Testis (tissue), 2 donors: Measurements from ENCODE around the gene NFE2L2.

Source experiments
- POLR2A ChIP-seq: fragments of 450-650 bp; IDR thresholded peaks from one replicate; pipeline ENCODE4 v1.6.1; 2017; ENCODE audit warnings: antibody characterized with exemption, mild to moderate bottlenecking, moderate library complexity
- TF ChIP-seq, protein P1 (sequence below), 3 experiments: fragments of 450-650 bp in 2 of 3; fragments of 200-600 bp in 1 of 3; sonication (generic) in 1 of 3; IDR thresholded peaks; one replicate each; pipeline ENCODE4 v1.5.1; 2016 to 2019; ENCODE audit warnings: antibody characterized with exemption in 3 of 3, mild to moderate bottlenecking in 2 of 3, moderate library complexity in 1 of 3

DNA sequence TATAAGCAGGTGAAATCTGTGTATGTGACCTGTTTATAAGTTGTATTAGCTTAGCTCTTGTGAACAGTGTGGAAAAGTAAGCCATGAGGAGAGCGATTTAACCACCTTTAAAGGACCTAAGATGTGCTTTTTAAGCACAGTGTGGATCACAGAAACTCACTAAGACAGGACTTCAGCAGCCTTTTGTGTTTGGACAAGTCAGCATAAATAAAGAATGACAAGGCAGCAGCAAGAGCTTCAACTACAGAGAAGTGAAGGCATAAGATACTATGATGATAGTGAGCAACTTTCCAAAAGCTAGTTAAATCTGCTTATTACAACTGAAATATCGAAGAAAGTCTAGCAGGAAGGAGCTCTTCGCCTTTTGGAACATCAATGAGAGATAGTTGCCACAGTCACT, 43.0 kb downstream of the NFE2L2 start:
- TF ChIP-seq, protein P1, sequence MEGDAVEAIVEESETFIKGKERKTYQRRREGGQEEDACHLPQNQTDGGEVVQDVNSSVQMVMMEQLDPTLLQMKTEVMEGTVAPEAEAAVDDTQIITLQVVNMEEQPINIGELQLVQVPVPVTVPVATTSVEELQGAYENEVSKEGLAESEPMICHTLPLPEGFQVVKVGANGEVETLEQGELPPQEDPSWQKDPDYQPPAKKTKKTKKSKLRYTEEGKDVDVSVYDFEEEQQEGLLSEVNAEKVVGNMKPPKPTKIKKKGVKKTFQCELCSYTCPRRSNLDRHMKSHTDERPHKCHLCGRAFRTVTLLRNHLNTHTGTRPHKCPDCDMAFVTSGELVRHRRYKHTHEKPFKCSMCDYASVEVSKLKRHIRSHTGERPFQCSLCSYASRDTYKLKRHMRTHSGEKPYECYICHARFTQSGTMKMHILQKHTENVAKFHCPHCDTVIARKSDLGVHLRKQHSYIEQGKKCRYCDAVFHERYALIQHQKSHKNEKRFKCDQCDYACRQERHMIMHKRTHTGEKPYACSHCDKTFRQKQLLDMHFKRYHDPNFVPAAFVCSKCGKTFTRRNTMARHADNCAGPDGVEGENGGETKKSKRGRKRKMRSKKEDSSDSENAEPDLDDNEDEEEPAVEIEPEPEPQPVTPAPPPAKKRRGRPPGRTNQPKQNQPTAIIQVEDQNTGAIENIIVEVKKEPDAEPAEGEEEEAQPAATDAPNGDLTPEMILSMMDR (IDR thresholded peaks at IDR 0.05) = no peak
- no peak for TF ChIP-seq POLR2A
